GM18511 (cell line): Measurements from ENCODE around the gene APEX2.
"Not testable (repeated sequence)": the region's sequence is repeated elsewhere in the genome, so short reads cannot be mapped to it uniquely, and the experiment has no call there.

Experiments
- ATAC-seq: cut with Tn5 transposase; IDR thresholded peaks from one replicate; pipeline ENCODE4 v1.9.1; 2021; ENCODE audit warnings: mild to moderate bottlenecking, moderate library complexity; ENCODE audit not compliant: unreplicated experiment

Gene APEX2

GRCh38 chrX:54999717-55000598 lies at the start of gene APEX2:
TSS of gene APEX2 (plus strand) at chrX:55000363. CDS start at chrX:55000423, 60 bp downstream.
- ATAC-seq = peak; percentile 95

- no peak for ATAC-seq
Measured at GRCh38 chrX:54950730-54951375, 49.3 kb upstream of the APEX2 start.

- no peak for ATAC-seq
Measured at GRCh38 chrX:54961750-54962149, 38.4 kb upstream of the APEX2 start.

- ATAC-seq = no peak
Measured at GRCh38 chrX:54964766-54965497, 35.2 kb upstream of the APEX2 start.

GRCh38 chrX:54977387-54977786 lies 22.8 kb upstream of the APEX2 start:
- ATAC-seq = no peak

- ATAC-seq = no peak
Measured at GRCh38 chrX:54978448-54978847, 21.7 kb upstream of the APEX2 start.

- no peak for ATAC-seq
Measured at GRCh38 chrX:54979432-54979831, 20.7 kb upstream of the APEX2 start.

GRCh38 chrX:54980334-54980733 lies 19.8 kb upstream of the APEX2 start:
- ATAC-seq = no peak

DNA sequence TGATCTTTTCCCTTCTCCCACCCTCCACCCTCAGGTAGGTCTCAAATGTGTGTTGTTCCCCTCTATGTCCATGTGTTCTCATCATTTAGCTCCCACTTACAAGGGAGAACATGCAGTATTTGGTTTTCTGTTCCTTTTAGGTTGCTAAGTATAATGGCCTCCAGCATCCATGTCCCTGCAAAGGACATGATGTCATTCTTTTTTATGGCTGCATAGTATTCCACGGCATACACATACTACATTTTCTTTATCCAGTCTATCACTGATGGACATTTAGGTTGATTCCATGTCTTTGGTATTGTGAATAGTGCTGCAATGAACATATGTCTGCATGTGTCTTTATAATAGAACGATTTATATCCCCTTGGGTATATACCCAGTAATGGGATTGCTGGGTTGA lies 16.9 kb upstream of the APEX2 start:
- ATAC-seq = not testable (repeated sequence)

DNA sequence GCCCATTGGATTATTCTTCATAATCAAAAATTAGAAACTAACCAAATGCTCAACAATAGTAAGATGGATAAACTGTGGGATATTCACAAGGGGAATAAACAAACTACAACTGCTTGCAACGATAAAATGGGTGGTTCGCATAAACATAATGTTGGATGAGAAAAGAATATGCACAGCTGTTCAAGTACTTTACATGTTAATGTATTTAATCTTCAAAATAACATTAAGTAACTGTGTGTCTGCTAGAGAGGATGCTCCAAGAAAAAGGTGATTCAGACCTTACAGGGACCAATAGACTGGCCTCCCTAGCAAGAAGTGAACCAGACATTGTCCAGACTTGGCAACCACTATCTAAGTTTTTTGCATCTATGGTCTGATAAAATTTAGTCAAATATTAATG lies 8.5 kb upstream of the APEX2 start:
- ATAC-seq = no peak

DNA sequence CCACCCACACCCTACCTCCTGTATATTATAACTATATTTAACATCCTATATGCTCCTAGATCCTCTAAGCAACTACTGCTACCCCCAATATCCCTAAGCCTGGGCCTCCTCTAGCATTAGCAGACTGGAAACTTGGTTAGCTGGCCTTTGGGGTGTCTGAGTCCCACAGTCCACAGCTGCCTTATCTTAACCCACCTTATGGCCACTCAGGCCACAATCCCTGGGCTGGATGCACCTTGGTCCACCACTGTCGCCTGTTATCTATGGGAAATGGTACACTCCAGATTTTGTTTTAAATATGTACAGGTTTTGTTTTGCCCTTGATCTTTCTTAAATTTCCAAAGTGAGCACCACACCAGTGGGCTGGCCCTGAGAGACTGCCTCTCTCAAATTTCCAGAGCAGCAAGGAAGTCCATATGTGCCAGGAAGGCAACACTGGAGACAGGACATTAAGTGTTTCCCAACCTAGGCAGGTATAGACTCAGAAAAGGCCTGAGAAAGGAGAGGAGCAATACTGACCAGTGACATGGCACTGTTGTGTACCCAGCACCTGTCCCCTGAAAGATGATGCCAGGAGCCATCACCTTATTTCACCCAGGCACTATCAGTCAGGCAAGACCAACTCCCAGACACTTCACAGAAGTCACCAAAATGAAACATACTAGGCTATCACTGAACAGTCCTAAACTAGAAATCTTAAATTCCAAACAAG lies 7.1 kb upstream of the APEX2 start:
- ATAC-seq = no peak

GRCh38 chrX:54994099-54994498 lies 6.1 kb upstream of the APEX2 start, which contains the start of gene PFKFB1:
TSS of gene PFKFB1 (minus strand) at chrX:54994188. CDS start at chrX:54994007, 181 bp downstream.
- ATAC-seq = no peak

DNA sequence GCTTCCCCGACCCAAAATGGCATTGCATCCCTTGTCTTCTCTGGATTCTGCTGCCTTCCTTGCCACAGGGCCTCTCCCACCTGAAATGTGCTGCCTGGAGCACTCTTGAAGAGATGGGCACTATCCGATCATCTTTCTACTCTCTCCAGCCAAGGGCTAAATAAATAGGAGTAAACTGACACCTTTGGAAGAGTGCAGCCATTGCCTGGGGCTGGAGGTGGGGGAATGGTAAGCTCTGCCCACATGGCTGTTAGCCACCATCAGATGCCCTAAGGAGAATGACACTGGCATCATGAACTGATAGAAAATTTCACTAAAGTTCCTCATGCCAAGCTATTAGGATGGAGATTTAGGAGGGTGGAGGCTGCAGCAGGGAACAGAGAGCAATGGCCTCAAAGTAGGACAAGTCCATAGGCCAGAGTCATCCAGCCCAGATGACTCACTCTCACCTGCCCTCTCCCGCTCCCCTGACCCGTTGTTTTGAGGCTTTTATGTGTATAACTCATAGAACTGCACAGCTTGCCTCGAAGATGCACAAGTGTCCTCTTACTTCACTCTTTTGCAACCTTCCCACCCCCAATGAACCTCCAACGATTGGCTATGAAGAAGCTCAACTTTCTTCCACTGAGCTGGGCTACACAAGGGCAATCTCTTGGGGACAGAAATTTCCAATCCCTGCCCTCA lies 5.4 kb upstream of the APEX2 start:
- ATAC-seq = no peak

GRCh38 chrX:54995621-54996020 lies 4.5 kb upstream of the APEX2 start:
- no peak for ATAC-seq

GRCh38 chrX:55004231-55004630 lies 4.1 kb downstream of the APEX2 start:
- ATAC-seq = no peak

DNA sequence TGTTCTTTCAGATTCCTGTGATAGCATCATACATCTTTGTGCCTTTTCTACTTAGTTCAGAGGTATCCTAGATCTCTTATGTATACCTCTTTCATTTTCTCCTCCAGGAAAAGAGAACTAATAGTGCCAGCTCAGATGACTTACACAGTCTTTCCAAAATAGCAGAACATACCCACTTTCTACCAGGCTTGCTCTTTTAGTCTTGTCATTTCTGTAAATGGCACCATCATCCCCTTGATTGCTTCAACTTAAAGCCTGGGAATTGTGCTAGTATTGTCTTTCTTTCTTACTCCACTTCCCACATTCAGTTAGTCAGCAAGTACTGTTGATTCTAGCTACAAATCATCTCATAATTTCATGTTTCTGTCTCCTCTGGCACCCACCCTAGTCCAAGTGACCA lies 5.1 kb downstream of the APEX2 start:
- no peak for ATAC-seq

GRCh38 chrX:55006827-55007621 lies 6.9 kb downstream of the APEX2 start:
- no peak for ATAC-seq

- ATAC-seq = no peak
Measured at GRCh38 chrX:55007656-55008055, 7.5 kb downstream of the APEX2 start.

GRCh38 chrX:55008571-55009358 lies 8.6 kb downstream of the APEX2 start:
- ATAC-seq = no peak
